Thyroid gland (tissue), 4 donors: ENCODE measurements around the gene NBL1.

Source experiments
- CTCF ChIP-seq, 6 experiments: fragments of 200-600 bp in 3 of 6; fragments of 450-650 bp in 3 of 6; sonication (generic) in 3 of 6; IDR thresholded peaks; one replicate each; pipeline ENCODE4 v1.5.1; 2016 to 2019; ENCODE audit warnings: antibody characterized with exemption in 6 of 6, mild to moderate bottlenecking in 2 of 6, inconsistent platforms in 1 of 6, moderate library complexity in 1 of 6
- POLR2A ChIP-seq, 2 donors: fragments of 450-650 bp; IDR thresholded peaks; one replicate each; pipeline ENCODE4 v1.6.1; 2017; ENCODE audit warnings: antibody characterized with exemption in 2 of 2, mild to moderate bottlenecking in 2 of 2, moderate library complexity in 1 of 2

GRCh38 chr1:19637606-19638005 is 6.5 kb upstream of the NBL1 start:
- TF ChIP-seq POLR2A (IDR thresholded peaks at IDR 0.05) = no peak
- TF ChIP-seq CTCF (IDR thresholded peaks at IDR 0.05) = no peak
